Forelimb muscle (tissue), 1 donor: ENCODE measurements around the gene NTM. TPM values are rescaled to one million over a fixed set of nuclear protein-coding genes. Genes with fewer than 3 reads are reported as not detected.
"Not testable (repeated sequence)": the region's sequence is repeated elsewhere in the genome, so short reads cannot be mapped to it uniquely, and the experiment has no call there.

Experiments
- DNase-seq: peaks from one replicate; pipeline ENCODE4 v3.0.0-alpha.2; 2013; ENCODE audit warnings: low read depth
- polyA plus RNA-seq: library from polyadenylated mRNA; unstranded; fragments of 120-200 nt; gene quantifications from one replicate; pipeline ENCODE4 v1.2.1, GENCODE V29; 2013; ENCODE audit not compliant: insufficient read length

NTM gene
- polyA plus RNA-seq, 1 donor = 15.0 TPM

GRCh38 chr11:132347156-132348090, 977.0 kb downstream of the NTM start:
- DNase-seq = no peak

GRCh38 chr11:132349811-132350733, 979.7 kb downstream of the NTM start:
- DNase-seq = no peak

GRCh38 chr11:132351050-132351449, 980.6 kb downstream of the NTM start:
- DNase-seq = no peak

GRCh38 chr11:132352497-132352896, 982.1 kb downstream of the NTM start:
- DNase-seq = no peak

GRCh38 chr11:132353255-132353654, 982.8 kb downstream of the NTM start:
- DNase-seq = no peak

GRCh38 chr11:132357811-132358572, 987.6 kb downstream of the NTM start:
- DNase-seq = no peak

- no peak for DNase-seq
Measured at GRCh38 chr11:132358573-132358953, 988.1 kb downstream of the NTM start.

- no peak for DNase-seq
Measured at GRCh38 chr11:132361011-132361550, 990.7 kb downstream of the NTM start.

GRCh38 chr11:132365650-132366049, 995.2 kb downstream of the NTM start:
- no peak for DNase-seq

- no peak for DNase-seq
Measured at GRCh38 chr11:132367293-132367692, 996.9 kb downstream of the NTM start.

- DNase-seq = not testable (repeated sequence)
Measured at GRCh38 chr11:132370114-132370513, 999.7 kb downstream of the NTM start.

- no peak for DNase-seq
Measured at GRCh38 chr11:132373405-132374143, 1003.2 kb downstream of the NTM start.

GRCh38 chr11:132379540-132379939, 1009.1 kb downstream of the NTM start:
- DNase-seq = no peak
